Measurements from ENCODE around the gene DPF3. TPM values are rescaled to one million over a fixed set of nuclear protein-coding genes. Genes with fewer than 3 reads are reported as not detected.

DPF3 gene
- total and polyA plus RNA-seq, 9 of the 15 experiments (the other 6 are each of a cell fraction or from before 2014, with no cell fraction given), result 0.21 to 4.9 (median 1.2) TPM

- TF ChIP-seq TBP (optimal IDR thresholded peaks at IDR 0.05; ENCODE audit: low read depth, low read length) (no peak), GTF3C2 (IDR thresholded peaks at IDR 0.05; ENCODE audit: borderline replicate concordance, extremely low read depth, insufficient read length) (no peak), KLF10 (CRISPR knock-in tag; IDR thresholded peaks at IDR 0.05) (no peak), JUNB (CRISPR knock-in tag; conservative IDR thresholded peaks at IDR 0.05) (no peak), REST (IDR thresholded peaks at IDR 0.05; ENCODE audit: borderline replicate concordance) (no peak), REST (CRISPR knock-in tag; IDR thresholded peaks at IDR 0.05; ENCODE audit: low read depth) (no peak)
- TF ChIP-seq, protein P1, sequence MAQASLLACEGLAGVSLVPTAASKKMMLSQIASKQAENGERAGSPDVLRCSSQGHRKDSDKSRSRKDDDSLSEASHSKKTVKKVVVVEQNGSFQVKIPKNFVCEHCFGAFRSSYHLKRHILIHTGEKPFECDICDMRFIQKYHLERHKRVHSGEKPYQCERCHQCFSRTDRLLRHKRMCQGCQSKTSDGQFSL (CRISPR knock-in tag; IDR thresholded peaks at IDR 0.05), result no peak
- TF ChIP-seq, protein P1 (tag; IDR thresholded peaks at IDR 0.05), result no peak
- TF ChIP-seq, protein P2, sequence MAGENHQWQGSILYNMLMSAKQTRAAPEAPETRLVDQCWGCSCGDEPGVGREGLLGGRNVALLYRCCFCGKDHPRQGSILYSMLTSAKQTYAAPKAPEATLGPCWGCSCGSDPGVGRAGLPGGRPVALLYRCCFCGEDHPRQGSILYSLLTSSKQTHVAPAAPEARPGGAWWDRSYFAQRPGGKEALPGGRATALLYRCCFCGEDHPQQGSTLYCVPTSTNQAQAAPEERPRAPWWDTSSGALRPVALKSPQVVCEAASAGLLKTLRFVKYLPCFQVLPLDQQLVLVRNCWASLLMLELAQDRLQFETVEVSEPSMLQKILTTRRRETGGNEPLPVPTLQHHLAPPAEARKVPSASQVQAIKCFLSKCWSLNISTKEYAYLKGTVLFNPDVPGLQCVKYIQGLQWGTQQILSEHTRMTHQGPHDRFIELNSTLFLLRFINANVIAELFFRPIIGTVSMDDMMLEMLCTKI (IDR thresholded peaks at IDR 0.05; ENCODE audit: partially characterized antibody), result no peak
- TF ChIP-seq, protein P3, sequence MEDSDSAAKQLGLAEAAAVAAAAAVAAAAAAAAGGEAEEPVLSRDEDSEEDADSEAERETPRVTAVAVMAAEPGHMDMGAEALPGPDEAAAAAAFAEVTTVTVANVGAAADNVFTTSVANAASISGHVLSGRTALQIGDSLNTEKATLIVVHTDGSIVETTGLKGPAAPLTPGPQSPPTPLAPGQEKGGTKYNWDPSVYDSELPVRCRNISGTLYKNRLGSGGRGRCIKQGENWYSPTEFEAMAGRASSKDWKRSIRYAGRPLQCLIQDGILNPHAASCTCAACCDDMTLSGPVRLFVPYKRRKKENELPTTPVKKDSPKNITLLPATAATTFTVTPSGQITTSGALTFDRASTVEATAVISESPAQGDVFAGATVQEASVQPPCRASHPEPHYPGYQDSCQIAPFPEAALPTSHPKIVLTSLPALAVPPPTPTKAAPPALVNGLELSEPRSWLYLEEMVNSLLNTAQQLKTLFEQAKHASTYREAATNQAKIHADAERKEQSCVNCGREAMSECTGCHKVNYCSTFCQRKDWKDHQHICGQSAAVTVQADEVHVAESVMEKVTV (CRISPR knock-in tag; IDR thresholded peaks at IDR 0.05), result no peak
These were observed 151.6 kb downstream of the DPF3 start (continued) for GRCh38 chr14:72742118-72742837.

Data from K562 (cell line).